ENCODE measurements around the gene PAQR3.

PAQR3 gene

DNA sequence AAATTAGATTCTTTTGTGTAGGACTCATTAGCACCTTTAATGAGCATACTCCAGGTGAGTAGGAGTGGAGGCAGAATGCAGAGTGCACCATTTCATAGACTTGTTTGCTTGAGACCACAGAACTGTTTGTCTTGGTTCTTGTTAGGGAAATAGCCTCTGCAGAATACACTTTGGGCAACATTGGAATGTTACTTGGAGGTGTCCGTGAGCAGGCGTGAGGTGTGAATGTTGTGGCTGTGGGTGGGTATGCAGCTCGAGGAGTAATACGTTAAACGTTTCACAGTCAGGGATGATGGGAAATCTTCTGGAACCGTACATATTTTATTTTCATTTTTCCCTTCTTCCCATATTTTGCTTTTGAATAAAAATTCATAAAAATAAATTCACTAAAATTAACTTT lies 31.6 kb downstream of the PAQR3 start:
- no peaks in the 10 kb centered on the region for H3K27me3 ChIP-seq
- no peaks in the 10 kb centered on the region for H3K4me1 ChIP-seq
- H3K9ac ChIP-seq: no peak overlapping the region
- TF ChIP-seq Cebpa-rat (IDR thresholded peaks at IDR 0.05): no peak
- no peak overlapping the region for H3K4me2 ChIP-seq
- no peak overlapping the region for H3K27ac ChIP-seq
- peaks cover 0 to 99% (median 16%) of the 10 kb centered on the region in 11 experiments; a peak in 13 of 22 replicates for H4K20me1 ChIP-seq
- H3K4me3 ChIP-seq: no peak overlapping the region
- peaks cover 33 to 98% (median 66%) of the 10 kb centered on the region in 11 experiments for H3K36me3 ChIP-seq
- H3K9me3 ChIP-seq (replicated peaks in 1 of 11): no peaks in the 10 kb centered on the region

DNA sequence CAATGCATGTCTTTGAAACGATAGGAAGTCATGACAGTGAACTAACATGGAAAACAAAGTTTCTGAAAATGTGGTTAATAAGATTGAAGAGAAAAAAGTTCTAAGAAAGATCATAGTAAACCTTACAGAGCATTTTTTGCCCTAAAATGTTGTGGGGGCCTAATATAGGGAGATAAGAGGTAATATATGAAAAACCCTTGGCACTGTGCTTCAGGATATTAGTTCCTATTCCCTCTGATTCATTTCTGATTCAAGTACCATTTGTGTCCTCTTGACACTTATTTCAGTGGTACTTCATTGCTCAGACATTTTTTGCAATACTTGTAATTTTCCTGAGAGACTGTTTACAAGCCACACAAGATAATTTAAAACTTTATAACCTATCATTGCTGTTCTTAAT lies 35.1 kb downstream of the PAQR3 start:
- no peak overlapping the region for H3K4me2 ChIP-seq
- no peak overlapping the region for H3K27ac ChIP-seq
- no peaks in the 10 kb centered on the region for H3K27me3 ChIP-seq
- no peaks in the 10 kb centered on the region for H3K4me1 ChIP-seq
- H3K9me3 ChIP-seq (replicated peaks in 1 of 11): no peaks in the 10 kb centered on the region
- peaks cover 5 to 98% (median 57%) of the 10 kb centered on the region in 11 experiments; a peak in 18 of 22 replicates for H3K36me3 ChIP-seq
- H3K4me3 ChIP-seq: no peak overlapping the region
- TF ChIP-seq Cebpa-rat (IDR thresholded peaks at IDR 0.05): no peak
- no peak overlapping the region for H3K9ac ChIP-seq
- peaks cover 0 to 99% (median 2%) of the 10 kb centered on the region in 11 experiments; a peak in 10 of 22 replicates for H4K20me1 ChIP-seq

DNA sequence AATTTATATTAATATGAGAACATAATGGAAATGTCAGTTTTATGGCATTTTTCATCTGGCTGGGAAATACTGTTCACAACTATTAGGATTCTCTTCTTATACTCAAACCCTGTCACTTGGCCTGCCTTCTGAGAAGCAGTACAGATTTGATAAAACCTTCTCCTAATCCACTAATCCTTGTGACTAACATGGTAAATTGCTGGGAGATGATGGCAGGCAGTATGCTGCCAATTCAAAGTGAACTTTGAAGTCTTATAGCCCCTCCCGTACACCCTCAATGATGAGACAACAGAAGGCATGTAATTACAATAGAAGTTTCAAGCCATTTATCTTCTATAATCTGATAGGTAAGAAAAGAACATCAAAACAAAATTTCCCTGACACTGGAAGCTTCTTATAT lies 36.9 kb downstream of the PAQR3 start:
- no peak overlapping the region for H3K4me3 ChIP-seq
- no peak overlapping the region for H3K4me2 ChIP-seq
- H3K36me3 ChIP-seq: peaks cover 4 to 97% (median 59%) of the 10 kb centered on the region in 11 experiments; a peak in 18 of 22 replicates
- H3K9me3 ChIP-seq (replicated peaks in 1 of 11): no peaks in the 10 kb centered on the region
- H3K27ac ChIP-seq: no peak overlapping the region
- no peak for TF ChIP-seq Cebpa-rat (IDR thresholded peaks at IDR 0.05)
- no peaks in the 10 kb centered on the region for H3K4me1 ChIP-seq
- H3K27me3 ChIP-seq: no peaks in the 10 kb centered on the region
- H3K9ac ChIP-seq: no peak overlapping the region
- peaks cover 0 to 99% (median 4%) of the 10 kb centered on the region in 11 experiments; a peak in 10 of 22 replicates for H4K20me1 ChIP-seq

DNA sequence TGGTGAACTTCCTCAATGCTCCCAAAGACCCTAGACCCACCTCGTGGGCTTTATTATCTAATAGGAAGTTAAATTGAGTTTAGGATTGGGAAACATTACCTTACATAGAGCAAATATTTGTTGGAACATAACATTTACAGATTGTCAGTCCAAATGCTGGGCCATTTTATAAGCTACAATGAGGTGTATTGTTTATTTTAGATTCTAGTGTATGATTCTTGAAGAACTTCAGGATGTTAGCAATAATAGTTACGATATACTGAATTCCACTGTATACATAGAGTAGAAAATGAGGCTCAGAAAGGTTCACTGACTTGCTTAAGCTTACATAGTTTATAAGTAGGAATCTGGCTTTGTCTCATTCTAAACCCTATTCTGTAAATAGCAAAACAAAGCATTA lies 37.4 kb downstream of the PAQR3 start:
- Histone ChIP-seq H3K9ac (no peak overlapping the region), H3K36me3 (peaks cover 4 to 96% (median 56%) of the 10 kb centered on the region in 11 experiments; a peak in 18 of 22 replicates), H3K9me3 (replicated peaks in 1 of 11) (no peaks in the 10 kb centered on the region), H3K4me3 (no peak overlapping the region), H3K27me3 (no peaks in the 10 kb centered on the region), H3K4me1 (no peaks in the 10 kb centered on the region), H3K4me2 (no peak overlapping the region), H3K27ac (no peak overlapping the region), H4K20me1 (peaks cover 0 to 99% (median 4%) of the 10 kb centered on the region in 11 experiments; a peak in 10 of 22 replicates)
- TF ChIP-seq Cebpa-rat (IDR thresholded peaks at IDR 0.05): no peak

DNA sequence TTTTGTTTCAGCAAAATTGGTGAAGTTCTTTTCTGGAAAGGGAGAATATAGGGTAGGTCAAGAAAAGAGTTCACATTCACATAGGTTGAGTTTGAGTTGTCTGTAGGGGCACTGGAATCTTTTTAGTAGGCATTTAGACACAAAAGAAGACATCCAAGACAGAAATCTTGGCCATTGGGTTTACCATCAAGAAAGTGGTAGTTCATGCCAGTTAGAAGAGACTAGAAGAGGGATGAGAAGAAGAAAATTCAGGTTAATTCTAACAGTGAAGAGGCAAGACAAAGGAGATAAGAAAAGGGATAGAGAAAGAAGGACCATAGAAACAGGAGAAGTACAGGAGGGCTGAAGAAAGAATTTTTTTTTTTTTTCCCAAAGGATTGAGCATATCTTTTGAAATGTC lies 39.9 kb downstream of the PAQR3 start:
- TF ChIP-seq Cebpa-rat (IDR thresholded peaks at IDR 0.05): no peak
- Histone ChIP-seq H3K9ac (no peak overlapping the region), H3K36me3 (peaks cover 20 to 98% (median 68%) of the 10 kb centered on the region in 11 experiments), H3K27ac (no peak overlapping the region), H3K27me3 (no peaks in the 10 kb centered on the region), H3K4me2 (no peak overlapping the region), H4K20me1 (peaks cover 0 to 99% (median 4%) of the 10 kb centered on the region in 11 experiments; a peak in 9 of 22 replicates), H3K9me3 (replicated peaks in 1 of 11) (no peaks in the 10 kb centered on the region), H3K4me3 (no peak overlapping the region), H3K4me1 (no peaks in the 10 kb centered on the region)

DNA sequence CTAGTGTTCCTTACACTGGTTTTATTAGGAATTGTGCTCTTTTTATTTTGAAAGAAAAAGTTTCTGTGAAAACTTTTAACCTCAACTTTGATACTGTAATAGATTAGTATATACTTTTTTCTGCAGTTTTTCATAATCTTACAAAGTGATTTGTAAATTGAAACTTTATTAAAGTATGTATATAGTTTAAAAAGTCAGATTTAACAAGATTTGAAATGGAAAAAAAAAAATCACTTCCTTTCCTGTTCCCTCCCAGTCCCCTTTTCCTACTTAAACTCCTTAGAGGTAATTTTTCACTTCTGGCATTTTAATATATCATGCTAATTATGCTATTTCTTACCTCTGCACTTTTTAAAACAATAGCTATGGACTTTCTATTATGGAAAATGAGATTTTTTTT lies 49.3 kb downstream of the PAQR3 start:
- Histone ChIP-seq H3K36me3 (peaks cover 59 to 100% (median 94%) of the 10 kb centered on the region in 11 experiments), H3K4me3 (no peak overlapping the region), H3K27me3 (no peaks in the 10 kb centered on the region), H4K20me1 (peaks cover 0 to 100% (median 30%) of the 10 kb centered on the region in 11 experiments; a peak in 10 of 22 replicates), H3K27ac (no peak overlapping the region), H3K9me3 (replicated peaks in 1 of 11) (no peaks in the 10 kb centered on the region), H3K9ac (no peak overlapping the region), H3K4me1 (peaks cover 0 to 52% (median 2%) of the 10 kb centered on the region in 10 experiments; a peak in 7 of 20 replicates), H3K4me2 (peak overlapping the region in 2 of 11 experiments; percentile 24 to 26; a peak in 2 of 22 replicates)
- TF ChIP-seq Cebpa-rat (IDR thresholded peaks at IDR 0.05): no peak

DNA sequence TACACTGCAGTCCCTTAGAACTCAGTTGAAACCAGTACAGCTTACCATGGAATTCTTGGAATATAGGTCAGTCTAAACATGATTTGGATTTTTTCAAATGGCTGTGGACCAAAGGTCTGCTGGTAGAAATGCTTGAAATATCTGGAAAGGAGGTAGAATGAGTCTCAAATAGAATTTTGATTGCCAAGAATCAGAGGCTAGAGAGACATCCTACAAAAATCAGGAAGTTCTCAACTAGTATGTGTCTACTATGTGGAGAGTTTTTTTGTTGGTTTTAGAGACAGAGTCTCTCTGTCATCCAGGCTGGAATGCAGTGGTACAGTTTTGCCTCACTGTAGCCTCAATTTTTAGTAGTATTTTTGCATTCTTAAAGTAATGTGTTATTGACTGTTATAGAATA lies 53.6 kb downstream of the PAQR3 start:
- no peak overlapping the region for H3K9ac ChIP-seq
- no peak for TF ChIP-seq Cebpa-rat (IDR thresholded peaks at IDR 0.05)
- H3K27ac ChIP-seq: no peak overlapping the region
- peaks cover 0 to 100% (median 32%) of the 10 kb centered on the region in 11 experiments; a peak in 14 of 22 replicates for H4K20me1 ChIP-seq
- H3K4me2 ChIP-seq: no peak overlapping the region
- no peak overlapping the region for H3K4me3 ChIP-seq
- peaks cover 0 to 61% (median 2%) of the 10 kb centered on the region in 10 experiments; a peak in 9 of 20 replicates for H3K4me1 ChIP-seq
- peaks cover 56 to 97% (median 75%) of the 10 kb centered on the region in 11 experiments for H3K36me3 ChIP-seq
- no peaks in the 10 kb centered on the region for H3K9me3 ChIP-seq (replicated peaks in 1 of 11)
- H3K27me3 ChIP-seq: no peaks in the 10 kb centered on the region

DNA sequence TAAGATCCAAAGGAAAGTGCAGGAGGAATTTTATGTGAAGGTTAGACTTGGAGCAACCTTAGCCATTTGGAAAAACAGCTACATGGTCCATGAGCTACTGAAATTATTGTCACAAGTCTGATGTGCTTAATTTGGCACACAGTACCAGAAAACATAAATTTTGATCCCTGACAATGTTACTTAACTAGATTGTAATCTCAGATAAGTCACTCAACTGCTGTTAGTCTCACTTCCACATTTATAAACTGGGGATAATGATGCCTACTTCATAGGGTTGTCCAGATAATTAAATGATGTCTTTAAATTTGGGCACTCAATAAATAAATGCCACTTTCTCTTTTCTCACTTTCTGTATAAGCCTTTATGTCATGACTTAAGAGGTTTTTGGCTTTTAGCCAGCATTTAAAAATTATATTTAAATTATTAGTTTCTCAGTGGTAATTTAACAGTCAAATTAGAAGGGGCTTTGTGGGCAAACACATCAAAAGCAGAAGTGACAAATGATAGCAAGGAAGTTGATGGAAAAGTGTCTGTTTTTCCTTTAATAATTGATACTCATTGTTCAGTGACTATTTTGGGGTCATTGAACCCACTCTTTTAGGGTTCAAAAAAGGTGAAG lies 58.3 kb downstream of the PAQR3 start:
- no peak overlapping the region for H3K4me2 ChIP-seq
- H3K4me3 ChIP-seq: no peak overlapping the region
- no peak overlapping the region for H3K9ac ChIP-seq
- H3K27me3 ChIP-seq: no peaks in the 10 kb centered on the region
- H4K20me1 ChIP-seq: peaks cover 0 to 100% (median 48%) of the 10 kb centered on the region in 11 experiments; a peak in 15 of 22 replicates
- no peak for TF ChIP-seq Cebpa-rat (IDR thresholded peaks at IDR 0.05)
- H3K9me3 ChIP-seq (replicated peaks in 1 of 11): no peaks in the 10 kb centered on the region
- H3K4me1 ChIP-seq: peaks cover 0 to 43% (median 0%) of the 10 kb centered on the region in 10 experiments; a peak in 7 of 20 replicates
- peaks cover 66 to 95% (median 83%) of the 10 kb centered on the region in 11 experiments for H3K36me3 ChIP-seq
- H3K27ac ChIP-seq: 0 out of 22 replicates have a peak overlapping the region, but pooled peaks of 1 of the 11 experiments have one; percentile 14

DNA sequence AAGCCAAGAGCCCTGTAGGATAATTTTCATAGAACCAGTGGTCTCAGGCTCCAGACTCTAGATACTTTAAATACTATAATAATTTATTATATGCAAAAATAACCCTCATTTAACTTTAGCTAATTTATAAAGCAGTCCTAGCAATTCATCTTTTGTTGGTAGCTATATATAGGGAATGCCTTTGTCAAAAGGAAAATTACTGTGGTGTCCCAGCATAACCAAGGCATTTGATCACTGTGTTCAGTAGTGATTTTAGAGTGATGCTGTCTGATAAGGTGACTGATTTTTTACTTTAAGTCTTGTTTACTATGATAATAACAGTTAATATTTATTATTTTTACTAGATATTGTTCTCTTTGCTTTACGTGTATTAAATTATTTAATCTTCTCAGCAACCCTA lies 61.2 kb downstream of the PAQR3 start:
- no peak overlapping the region for H3K4me3 ChIP-seq
- H3K36me3 ChIP-seq: peaks cover 69 to 95% (median 83%) of the 10 kb centered on the region in 11 experiments
- no peaks in the 10 kb centered on the region for H3K9me3 ChIP-seq (replicated peaks in 1 of 11)
- no peak overlapping the region for H3K4me2 ChIP-seq
- no peak for TF ChIP-seq Cebpa-rat (IDR thresholded peaks at IDR 0.05)
- peaks cover 0 to 100% (median 43%) of the 10 kb centered on the region in 11 experiments; a peak in 14 of 22 replicates for H4K20me1 ChIP-seq
- H3K9ac ChIP-seq: no peak overlapping the region
- peaks cover 0 to 28% (median 0%) of the 10 kb centered on the region in 10 experiments; a peak in 7 of 20 replicates for H3K4me1 ChIP-seq
- H3K27ac ChIP-seq: no peak overlapping the region
- H3K27me3 ChIP-seq: no peaks in the 10 kb centered on the region

All from BLaER1 treated with 17β-estradiol and CSF1 and Interleukin-3, amounts not matched to agents 10 nM and 100 nM (cell line).